GM21723 (cell line): Measurements from ENCODE around the gene KIAA0586.
"Not testable (repeated sequence)": the region's sequence is repeated elsewhere in the genome, so short reads cannot be mapped to it uniquely, and the experiment has no call there.

ENCODE experiments used
- ATAC-seq: cut with Tn5 transposase; IDR thresholded peaks from one replicate; pipeline ENCODE4 v1.9.1; 2021; ENCODE audit warnings: mild to moderate bottlenecking, moderate library complexity; ENCODE audit not compliant: unreplicated experiment

KIAA0586 gene

GRCh38 chr14:58541633-58542022 lies 114.1 kb downstream of the KIAA0586 start:
- no peak for ATAC-seq

GRCh38 chr14:58543253-58543652 lies 115.7 kb downstream of the KIAA0586 start:
- ATAC-seq = no peak

DNA sequence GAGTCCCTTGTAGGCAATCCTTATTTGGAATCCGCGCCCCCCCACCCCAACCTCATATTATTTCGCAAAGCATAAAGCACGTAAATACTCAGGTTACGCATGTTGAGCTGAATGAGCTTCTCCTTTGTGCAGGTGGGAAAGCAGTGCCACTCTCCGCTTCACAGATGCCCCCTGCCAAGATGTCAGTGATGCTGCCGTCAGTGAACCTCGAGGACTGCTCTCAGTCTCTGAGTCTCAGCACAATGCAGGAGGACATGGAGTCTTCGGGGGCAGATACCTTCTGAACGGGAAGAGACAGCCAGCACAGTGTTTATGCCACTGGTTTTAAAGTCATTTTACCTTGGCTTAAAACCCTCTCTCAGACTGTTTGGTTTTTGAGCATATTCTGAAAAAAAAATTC lies 120.1 kb downstream of the KIAA0586 start:
- no peak for ATAC-seq

GRCh38 chr14:58549105-58549757 lies 121.7 kb downstream of the KIAA0586 start:
- no peak for ATAC-seq

- no peak for ATAC-seq
These were observed 126.4 kb downstream of the KIAA0586 start for GRCh38 chr14:58553959-58554358.

DNA sequence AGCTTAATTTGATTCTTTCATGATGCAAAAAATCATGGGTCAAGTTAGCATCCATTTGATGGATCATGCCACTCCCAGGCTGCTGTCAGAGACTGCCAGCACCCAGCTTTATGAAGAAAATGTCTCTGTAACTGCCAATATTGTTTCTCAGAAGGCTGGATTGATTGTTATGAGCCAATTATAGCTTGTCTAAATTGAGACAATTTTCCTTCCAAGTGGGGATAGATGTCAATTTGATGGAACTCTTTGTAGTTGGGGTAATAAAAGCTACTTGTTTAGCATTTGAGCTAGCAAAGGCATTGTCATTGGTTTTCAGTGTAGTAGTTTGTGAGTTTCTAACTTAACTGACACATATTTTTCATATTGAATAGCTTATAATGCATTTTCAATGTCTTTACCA lies 128.1 kb downstream of the KIAA0586 start:
- ATAC-seq = no peak

GRCh38 chr14:58557242-58557641 lies 129.7 kb downstream of the KIAA0586 start:
- ATAC-seq = no peak

DNA sequence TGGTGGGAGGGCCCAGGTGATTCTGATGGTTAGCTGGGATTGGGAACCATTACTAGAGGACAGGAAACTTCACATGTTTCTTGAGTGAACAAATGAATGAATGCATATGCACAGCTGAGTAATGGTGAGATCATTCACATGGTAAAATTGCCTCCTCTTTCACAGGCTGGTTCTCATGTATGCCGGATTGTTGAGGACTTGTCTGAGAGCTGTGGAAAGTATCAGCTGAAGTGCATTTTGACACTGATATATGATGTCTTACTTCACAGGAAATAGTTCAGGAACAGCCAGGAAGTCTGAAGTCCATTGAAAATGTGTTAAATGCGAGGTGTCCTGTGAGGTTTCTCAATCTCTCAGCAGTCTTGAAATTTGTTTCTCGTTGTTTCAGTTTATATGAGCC lies 132.7 kb downstream of the KIAA0586 start:
- no peak for ATAC-seq

- ATAC-seq = no peak
These were observed 134.6 kb downstream of the KIAA0586 start for GRCh38 chr14:58562141-58562540.

GRCh38 chr14:58563978-58564377 lies 136.5 kb downstream of the KIAA0586 start:
- no peak for ATAC-seq

- no peak for ATAC-seq
These were observed 138.3 kb downstream of the KIAA0586 start for GRCh38 chr14:58565832-58566231.

DNA sequence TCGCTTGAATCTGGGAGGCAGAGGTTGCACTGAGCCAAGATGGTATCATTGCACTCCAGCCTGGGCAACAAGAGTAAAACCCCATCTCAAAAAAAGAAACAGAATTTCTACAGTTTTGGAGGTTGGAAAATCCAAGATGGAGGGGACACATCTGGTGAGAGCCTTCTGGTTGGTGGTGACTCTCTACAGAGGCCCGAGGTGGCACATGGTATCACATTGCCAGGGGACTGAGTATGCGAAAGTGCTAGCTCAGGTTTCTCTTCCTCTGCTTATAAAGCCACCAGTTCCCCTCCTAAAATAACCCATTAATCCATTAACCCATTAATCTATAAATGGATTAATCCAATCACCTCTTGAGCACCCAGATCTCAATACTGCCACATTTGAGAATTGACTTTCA lies 139.5 kb downstream of the KIAA0586 start:
- ATAC-seq = no peak

- no peak for ATAC-seq
These were observed 140.8 kb downstream of the KIAA0586 start for GRCh38 chr14:58568322-58568721.

GRCh38 chr14:58571256-58571655 lies 143.7 kb downstream of the KIAA0586 start:
- no peak for ATAC-seq

DNA sequence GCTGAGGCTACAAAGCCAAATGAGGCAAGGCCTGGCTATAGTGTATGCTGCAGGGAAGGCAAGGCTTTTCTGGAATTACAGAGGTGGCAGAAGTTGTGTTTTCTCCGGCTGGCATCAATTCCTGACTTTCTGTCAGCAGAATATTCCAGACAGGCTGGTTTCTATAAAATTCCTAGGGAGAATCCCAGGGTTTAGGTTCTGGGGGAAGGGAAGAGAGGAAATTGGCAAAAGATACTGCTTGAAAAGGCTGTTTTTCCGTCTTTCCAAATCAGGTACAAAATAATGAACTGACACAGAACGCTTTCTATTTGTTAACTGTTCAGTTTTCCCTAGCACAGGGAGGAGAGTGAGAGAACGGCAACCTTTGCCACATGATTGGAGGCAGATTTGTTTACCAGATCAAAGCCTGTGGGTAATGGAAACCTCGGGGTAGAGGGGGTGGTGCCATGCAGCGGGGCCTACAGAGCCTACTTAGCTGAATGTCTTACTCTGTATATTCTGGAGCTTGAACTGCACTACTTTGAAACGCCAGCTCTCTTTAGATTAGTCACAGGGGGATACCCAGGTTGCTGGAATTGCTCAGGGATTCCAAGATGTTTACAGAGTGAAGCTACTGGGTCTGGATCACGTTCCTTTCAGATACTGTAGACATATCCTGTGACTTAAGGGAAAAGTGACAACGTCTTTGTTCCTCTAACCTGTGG lies 144.4 kb downstream of the KIAA0586 start:
- no peak for ATAC-seq

DNA sequence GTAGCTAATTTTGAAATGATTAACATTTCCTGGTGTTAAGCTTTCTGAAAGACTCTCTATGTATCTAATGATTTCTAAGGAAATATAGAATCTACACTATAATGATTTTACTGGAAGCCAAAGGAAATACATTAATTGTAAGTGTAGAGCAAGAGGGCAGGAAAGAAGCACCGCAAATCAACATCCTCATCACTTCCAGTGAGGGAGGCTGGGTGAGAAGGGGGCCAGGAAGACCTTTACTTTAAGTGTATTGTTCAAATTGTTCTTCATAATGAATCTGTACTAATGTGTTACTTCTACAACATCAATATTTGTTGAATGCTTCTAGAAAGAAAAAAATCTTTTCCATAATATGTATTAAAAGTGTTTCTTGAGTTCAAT lies 144.9 kb downstream of the KIAA0586 start:
- no peak for ATAC-seq

DNA sequence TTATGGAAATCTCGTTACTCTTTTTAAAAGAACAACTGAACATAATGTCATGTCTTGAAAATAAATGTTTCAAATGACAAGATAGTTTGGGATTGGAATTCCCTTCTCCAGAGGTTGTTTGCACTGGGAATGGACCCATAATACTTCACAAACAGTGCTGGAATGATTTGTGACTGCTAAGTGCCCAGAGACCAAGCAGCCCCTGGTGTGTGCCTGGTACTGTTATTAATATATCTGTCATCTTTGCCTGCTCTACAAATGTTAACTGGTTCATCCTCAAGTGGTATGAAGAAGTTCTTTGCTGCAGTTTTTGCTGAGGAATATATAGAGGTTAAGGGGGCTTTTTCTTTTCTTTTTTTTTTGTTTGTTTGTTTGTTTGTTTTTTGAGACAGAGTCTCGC lies 145.3 kb downstream of the KIAA0586 start:
- no peak for ATAC-seq

- ATAC-seq = no peak
These were observed 147.1 kb downstream of the KIAA0586 start for GRCh38 chr14:58574623-58575022.

- ATAC-seq = no peak
These were observed 148.4 kb downstream of the KIAA0586 start for GRCh38 chr14:58575956-58576355.

- ATAC-seq = not testable (repeated sequence)
These were observed 152.5 kb downstream of the KIAA0586 start for GRCh38 chr14:58580035-58580434.

- ATAC-seq = not testable (repeated sequence)
These were observed 153.9 kb downstream of the KIAA0586 start for GRCh38 chr14:58581389-58581788.

GRCh38 chr14:58584383-58584782 lies 156.9 kb downstream of the KIAA0586 start:
- ATAC-seq = no peak

GRCh38 chr14:58587271-58587670 lies 159.8 kb downstream of the KIAA0586 start:
- ATAC-seq = no peak
